Thymus (tissue), 11 donors: Measurements from ENCODE around the gene ZPBP. TPM values are rescaled to one million over a fixed set of nuclear protein-coding genes. Genes with fewer than 3 reads are reported as not detected.

Experiments used
- DNase-seq, 9 donors: peaks; one replicate each; pipeline ENCODE4 v3.0.0-alpha.2; 2013; ENCODE audit warnings: low spot score in 9 of 9, low read depth in 6 of 9, missing footprints in 1 of 9
- H3K27ac ChIP-seq, 2 donors: one replicate each; pipeline ENCODE4 v1.5.1; 2013; ENCODE audit warnings: control low read depth in 1 of 2, low read depth in 1 of 2, low read length in 1 of 2, mild to moderate bottlenecking in 1 of 2, moderate library complexity in 1 of 2
- H3K27me3 ChIP-seq, 2 donors: one replicate each; pipeline ENCODE4 v1.5.1; 2013; ENCODE audit warnings: low read length in 1 of 2; ENCODE audit not compliant: control insufficient read depth in 2 of 2, insufficient read depth in 1 of 2
- H3K36me3 ChIP-seq, 2 donors: one replicate each; pipeline ENCODE4 v1.5.1; 2013; ENCODE audit warnings: low read length in 1 of 2, mild to moderate bottlenecking in 1 of 2, moderate library complexity in 1 of 2; ENCODE audit not compliant: control insufficient read depth in 2 of 2, insufficient read depth in 2 of 2
- H3K4me1 ChIP-seq, 2 donors: one replicate each; pipeline ENCODE4 v1.5.1; 2013; ENCODE audit warnings: low read length in 2 of 2; ENCODE audit not compliant: control insufficient read depth in 2 of 2, insufficient read depth in 2 of 2
- H3K4me3 ChIP-seq, 2 donors: one replicate each; pipeline ENCODE4 v1.5.1; 2013; ENCODE audit warnings: low read length in 2 of 2, control low read depth in 1 of 2, mild to moderate bottlenecking in 1 of 2
- H3K9me3 ChIP-seq, 2 donors: one replicate each; pipeline ENCODE4 v1.5.1; 2013; ENCODE audit warnings: low read length in 1 of 2, mild to moderate bottlenecking in 1 of 2; ENCODE audit not compliant: control insufficient read depth in 2 of 2, insufficient read depth in 1 of 2
- WGBS: extraction: QIAGEN DNeasy Blood & Tissue Kit; methylation state at CpG from one replicate; pipeline ENCODE4 v1.1.7; 2013; 5-methylcytosine and 5-hydroxymethylcytosine counted together
- polyA plus RNA-seq: library from polyadenylated mRNA; stranded (reverse); fragments of 200-250 nt; gene quantifications from one replicate; pipeline ENCODE4 v1.2.3, GENCODE V29; 2013
- total RNA-seq: library from RNA; stranded (reverse); fragments of 120-200 nt; gene quantifications from one replicate; pipeline ENCODE4 v1.2.4, GENCODE V29; 2013
- donor health status: healthy.

The ZPBP gene
- total and polyA plus RNA-seq, 2 donors = 0.05 to 0.14 TPM

GRCh38 chr7:49980465-49980864, 112.6 kb downstream of the ZPBP start:
- no peaks in the 10 kb centered on the region for H3K27me3 ChIP-seq
- DNase-seq = peak in 7 of 9 donors; percentile 7 to 58 (median 20)
- 90% methylated on average over 9 of the region's 9 CpGs for WGBS
- no peaks in the 10 kb centered on the region for H3K4me1 ChIP-seq
- H3K4me3 ChIP-seq = no peak overlapping the region
- no peaks in the 10 kb centered on the region for H3K9me3 ChIP-seq
- H3K27ac ChIP-seq = no peak overlapping the region
- H3K36me3 ChIP-seq = no peaks in the 10 kb centered on the region

GRCh38 chr7:49976238-49976637, 116.8 kb downstream of the ZPBP start:
- H3K27me3 ChIP-seq = no peaks in the 10 kb centered on the region
- H3K36me3 ChIP-seq = no peaks in the 10 kb centered on the region
- 88% methylated on average over 1 of the region's 1 CpG for WGBS
- no peak overlapping the region for H3K4me3 ChIP-seq
- H3K9me3 ChIP-seq = no peaks in the 10 kb centered on the region
- H3K27ac ChIP-seq = no peak overlapping the region
- no peak for DNase-seq
- no peaks in the 10 kb centered on the region for H3K4me1 ChIP-seq

GRCh38 chr7:49974035-49974434, 119.0 kb downstream of the ZPBP start:
- Histone ChIP-seq H3K9me3 (no peaks in the 10 kb centered on the region), H3K4me3 (no peak overlapping the region), H3K27ac (no peak overlapping the region), H3K27me3 (no peaks in the 10 kb centered on the region), H3K36me3 (no peaks in the 10 kb centered on the region), H3K4me1 (no peaks in the 10 kb centered on the region)
- no peak for DNase-seq
- 97% methylated on average over 1 of the region's 1 CpG for WGBS

- Histone ChIP-seq H3K36me3 (no peaks in the 10 kb centered on the region), H3K27ac (no peak overlapping the region), H3K27me3 (no peaks in the 10 kb centered on the region), H3K9me3 (no peaks in the 10 kb centered on the region), H3K4me1 (no peaks in the 10 kb centered on the region), H3K4me3 (no peak overlapping the region)
- WGBS = 95% methylated on average over 2 of the region's 2 CpGs
- no peak for DNase-seq
Observed at GRCh38 chr7:49937608-49938007, 155.4 kb downstream of the ZPBP start.

GRCh38 chr7:49931627-49932026, 161.4 kb downstream of the ZPBP start:
- Histone ChIP-seq H3K27me3 (no peaks in the 10 kb centered on the region), H3K4me3 (no peak overlapping the region), H3K36me3 (no peaks in the 10 kb centered on the region), H3K9me3 (peaks cover 1 to 13% of the 10 kb centered on the region in 2 donors), H3K27ac (no peak overlapping the region), H3K4me1 (no peaks in the 10 kb centered on the region)
- no peak for DNase-seq
- WGBS = 92% methylated on average over 2 of the region's 2 CpGs

- no peak for DNase-seq
- Histone ChIP-seq H3K9me3 (peaks cover 1 to 13% of the 10 kb centered on the region in 2 donors), H3K27me3 (no peaks in the 10 kb centered on the region), H3K27ac (no peak overlapping the region), H3K4me1 (no peaks in the 10 kb centered on the region), H3K4me3 (no peak overlapping the region), H3K36me3 (no peaks in the 10 kb centered on the region)
- 95% methylated on average over 2 of the region's 2 CpGs for WGBS
Observed at GRCh38 chr7:49928787-49929186, 164.3 kb downstream of the ZPBP start.

GRCh38 chr7:49927631-49928030, 165.4 kb downstream of the ZPBP start:
- Histone ChIP-seq H3K27ac (no peak overlapping the region), H3K27me3 (no peaks in the 10 kb centered on the region), H3K36me3 (no peaks in the 10 kb centered on the region), H3K4me3 (no peak overlapping the region), H3K9me3 (peaks cover 1 to 13% of the 10 kb centered on the region in 2 donors), H3K4me1 (no peaks in the 10 kb centered on the region)
- 92% methylated on average over 5 of the region's 5 CpGs for WGBS
- DNase-seq = no peak

GRCh38 chr7:49926720-49927119, 166.3 kb downstream of the ZPBP start:
- Histone ChIP-seq H3K4me1 (no peaks in the 10 kb centered on the region), H3K36me3 (no peaks in the 10 kb centered on the region), H3K9me3 (peaks cover under 1 to 7% of the 10 kb centered on the region in 2 donors), H3K27me3 (no peaks in the 10 kb centered on the region), H3K27ac (no peak overlapping the region), H3K4me3 (no peak overlapping the region)
- DNase-seq = no peak
- WGBS = 88% methylated on average over 6 of the region's 6 CpGs

- no peak for DNase-seq
- H3K27ac ChIP-seq = no peak overlapping the region
- no peaks in the 10 kb centered on the region for H3K4me1 ChIP-seq
- no peaks in the 10 kb centered on the region for H3K9me3 ChIP-seq
- no peak overlapping the region for H3K4me3 ChIP-seq
- no peaks in the 10 kb centered on the region for H3K27me3 ChIP-seq
- H3K36me3 ChIP-seq = no peaks in the 10 kb centered on the region
- 89% methylated on average over 8 of the region's 8 CpGs for WGBS
Observed at GRCh38 chr7:49911909-49912308, 181.1 kb downstream of the ZPBP start.

GRCh38 chr7:49894543-49894942, 198.5 kb downstream of the ZPBP start:
- no peaks in the 10 kb centered on the region for H3K9me3 ChIP-seq
- 92% methylated on average over 4 of the region's 4 CpGs for WGBS
- H3K27me3 ChIP-seq = no peaks in the 10 kb centered on the region
- no peak overlapping the region for H3K27ac ChIP-seq
- DNase-seq = no peak
- no peak overlapping the region for H3K4me3 ChIP-seq
- H3K4me1 ChIP-seq = no peaks in the 10 kb centered on the region
- no peaks in the 10 kb centered on the region for H3K36me3 ChIP-seq
